ENCODE data around the gene MAN2A1. TPM values are rescaled to one million over a fixed set of nuclear protein-coding genes. Genes with fewer than 3 reads are reported as not detected.

Gene MAN2A1
- 10 to 100 TPM; 38.3 to 51.9 (median 46.2) TPM for total RNA-seq

DNA sequence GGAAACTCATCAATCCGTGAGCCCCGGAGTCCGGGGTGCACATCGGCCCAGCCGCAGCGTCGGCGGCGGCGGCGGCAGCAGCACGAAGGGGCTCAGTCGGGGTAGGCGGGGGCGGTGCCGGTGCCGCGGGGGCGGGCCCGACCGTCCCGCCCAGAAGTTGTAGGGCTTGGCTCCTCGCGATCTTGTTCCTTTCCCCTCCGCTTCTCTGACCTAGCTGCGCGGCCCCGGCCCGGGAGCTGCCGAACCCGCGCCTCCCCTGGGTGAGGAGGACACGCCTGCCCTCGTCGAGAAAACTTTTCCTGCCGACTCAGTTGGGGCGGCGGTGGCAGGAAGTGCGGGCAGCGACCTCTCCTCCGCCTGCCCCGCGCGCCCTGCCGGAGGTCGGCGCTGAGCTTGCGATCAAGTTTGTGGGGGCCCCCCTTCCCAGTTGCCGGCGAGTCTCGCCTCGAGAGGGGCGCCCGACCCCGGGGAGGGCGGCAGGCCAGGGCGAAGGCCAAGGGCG is at the start of gene MAN2A1:
TSS of gene MAN2A1 (plus strand) at position 188 of the 502 bp plus-strand sequence. CDS start 491 bp downstream, outside the sequence.
- peak; percentile 65 for ATAC-seq (ENCODE audit: low FRiP score)
- TF ChIP-seq, protein P1, sequence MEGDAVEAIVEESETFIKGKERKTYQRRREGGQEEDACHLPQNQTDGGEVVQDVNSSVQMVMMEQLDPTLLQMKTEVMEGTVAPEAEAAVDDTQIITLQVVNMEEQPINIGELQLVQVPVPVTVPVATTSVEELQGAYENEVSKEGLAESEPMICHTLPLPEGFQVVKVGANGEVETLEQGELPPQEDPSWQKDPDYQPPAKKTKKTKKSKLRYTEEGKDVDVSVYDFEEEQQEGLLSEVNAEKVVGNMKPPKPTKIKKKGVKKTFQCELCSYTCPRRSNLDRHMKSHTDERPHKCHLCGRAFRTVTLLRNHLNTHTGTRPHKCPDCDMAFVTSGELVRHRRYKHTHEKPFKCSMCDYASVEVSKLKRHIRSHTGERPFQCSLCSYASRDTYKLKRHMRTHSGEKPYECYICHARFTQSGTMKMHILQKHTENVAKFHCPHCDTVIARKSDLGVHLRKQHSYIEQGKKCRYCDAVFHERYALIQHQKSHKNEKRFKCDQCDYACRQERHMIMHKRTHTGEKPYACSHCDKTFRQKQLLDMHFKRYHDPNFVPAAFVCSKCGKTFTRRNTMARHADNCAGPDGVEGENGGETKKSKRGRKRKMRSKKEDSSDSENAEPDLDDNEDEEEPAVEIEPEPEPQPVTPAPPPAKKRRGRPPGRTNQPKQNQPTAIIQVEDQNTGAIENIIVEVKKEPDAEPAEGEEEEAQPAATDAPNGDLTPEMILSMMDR (IDR thresholded peaks at IDR 0.05) = no peak
- peak; percentile 35 for DNase-seq (ENCODE audit: low spot score)

DNA sequence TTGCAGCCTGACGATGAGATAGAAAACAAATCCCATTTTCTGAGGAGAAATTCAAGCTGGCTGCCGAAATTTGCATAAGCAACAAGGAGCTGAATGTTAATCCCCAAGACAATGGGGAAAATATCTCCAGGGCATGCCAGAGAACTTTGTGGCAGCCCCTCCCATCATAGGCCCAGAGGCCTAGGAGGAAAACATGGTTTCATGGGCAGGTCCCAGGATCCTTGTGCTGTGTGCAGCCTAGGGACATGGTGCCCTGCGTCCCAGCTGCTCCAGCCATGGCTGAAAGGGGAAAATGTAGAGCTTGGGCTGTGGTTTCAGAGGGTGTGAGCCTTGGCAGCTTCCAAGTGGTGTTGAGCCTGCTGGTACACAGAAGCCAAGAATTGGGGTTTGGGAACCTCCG is 48.8 kb upstream of the MAN2A1 start:
- ATAC-seq (ENCODE audit: low FRiP score) (no peak), DNase-seq (ENCODE audit: low spot score) (no peak)
- TF ChIP-seq, protein P1 (IDR thresholded peaks at IDR 0.05) = no peak

DNA sequence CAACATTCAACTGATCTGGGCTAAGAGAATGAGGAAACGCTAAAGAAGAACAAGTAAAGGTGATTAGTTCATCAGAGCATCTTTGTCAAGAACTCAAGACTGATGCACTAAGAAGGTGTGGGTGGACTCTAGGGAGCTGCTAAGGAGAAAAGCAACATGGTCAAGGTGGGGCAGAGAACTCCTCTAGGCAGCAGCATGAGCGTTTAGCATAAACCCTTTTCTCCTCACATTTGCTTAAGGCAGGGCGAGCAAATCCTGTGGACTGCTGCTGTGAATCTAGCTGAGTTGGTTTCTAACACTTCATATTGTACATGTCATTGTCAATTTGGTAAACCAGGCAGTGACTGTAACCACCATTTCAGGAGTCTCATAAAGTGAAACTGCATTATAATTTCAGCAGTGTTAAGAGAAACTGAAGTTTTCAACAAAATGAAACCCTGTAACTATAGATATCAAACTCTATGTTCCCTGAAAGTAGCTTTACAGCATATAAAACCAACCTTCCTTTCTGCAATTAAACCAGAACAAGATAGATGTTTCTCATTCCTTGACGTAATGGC is 45.9 kb upstream of the MAN2A1 start:
- TF ChIP-seq, protein P1 (IDR thresholded peaks at IDR 0.05) = no peak
- ATAC-seq (ENCODE audit: low FRiP score) (no peak), DNase-seq (ENCODE audit: low spot score) (no peak)

DNA sequence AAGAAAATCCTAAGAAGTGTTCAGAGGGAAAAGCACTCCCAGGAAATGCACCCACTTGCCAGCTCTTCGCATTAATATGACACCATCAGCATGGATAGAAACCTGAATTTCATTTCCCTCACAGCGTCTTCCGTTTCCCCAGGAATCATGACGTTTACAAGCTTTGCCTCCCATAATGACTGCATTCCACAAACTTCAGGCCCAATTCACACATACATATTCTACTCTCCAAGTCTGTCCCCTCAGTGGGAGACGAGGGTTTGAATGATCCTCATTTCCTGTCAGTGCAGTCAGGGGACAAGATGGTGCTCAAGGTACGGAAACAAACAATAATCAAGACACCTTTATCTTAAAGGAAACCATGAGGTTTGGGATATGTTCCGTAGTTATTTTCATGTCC is 44.9 kb upstream of the MAN2A1 start:
- DNase-seq (ENCODE audit: low spot score) (no peak), ATAC-seq (ENCODE audit: low FRiP score) (no peak)
- TF ChIP-seq, protein P1 (IDR thresholded peaks at IDR 0.05) = no peak

DNA sequence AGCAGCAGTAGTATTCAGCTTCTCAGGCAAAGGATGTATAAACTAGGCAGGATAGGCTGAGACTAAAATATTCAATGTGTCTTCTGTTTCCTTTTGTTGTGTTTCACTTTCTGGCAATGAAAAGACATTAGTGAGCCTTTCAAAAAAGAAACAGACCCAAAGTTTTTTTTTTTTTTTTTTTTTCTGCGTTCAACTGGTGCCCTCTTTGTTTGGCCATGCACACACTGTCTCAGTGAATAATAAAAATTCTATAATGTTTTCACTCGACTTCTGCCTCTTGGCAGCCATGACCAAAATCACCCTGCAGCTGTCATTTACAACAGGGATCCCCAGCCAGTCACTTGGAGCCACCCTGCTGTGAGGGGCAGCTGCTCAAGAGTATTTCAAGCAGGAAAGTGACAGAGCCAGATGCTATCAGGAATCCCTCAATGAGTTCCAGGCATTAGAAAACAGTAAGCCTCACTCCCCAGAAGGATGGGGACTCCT is 44.0 kb upstream of the MAN2A1 start:
- no peak for DNase-seq (ENCODE audit: low spot score)
- ATAC-seq (ENCODE audit: low FRiP score) = no peak
- TF ChIP-seq, protein P1 (IDR thresholded peaks at IDR 0.05) = no peak

DNA sequence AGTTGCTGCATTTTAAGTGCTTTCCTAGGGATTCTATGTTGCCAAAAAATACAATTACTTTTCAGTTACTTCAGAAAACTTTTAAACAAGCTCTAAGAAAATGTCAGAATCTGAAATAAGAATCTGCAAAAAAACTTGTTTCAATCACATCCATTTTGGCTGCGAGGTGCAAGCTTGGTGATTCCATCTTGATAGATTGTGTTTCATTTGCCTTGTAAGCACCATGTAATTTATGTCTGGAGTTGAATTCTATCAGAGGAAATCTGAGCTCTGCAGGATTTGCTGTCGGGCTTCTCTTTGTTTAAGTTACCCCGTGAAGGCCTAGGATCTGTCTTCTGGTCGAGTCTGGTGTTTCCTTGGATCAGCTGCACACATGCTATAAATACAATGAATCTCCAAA is 40.4 kb upstream of the MAN2A1 start:
- ATAC-seq (ENCODE audit: low FRiP score) (no peak), DNase-seq (ENCODE audit: low spot score) (no peak)
- TF ChIP-seq, protein P1 (IDR thresholded peaks at IDR 0.05) = no peak

DNA sequence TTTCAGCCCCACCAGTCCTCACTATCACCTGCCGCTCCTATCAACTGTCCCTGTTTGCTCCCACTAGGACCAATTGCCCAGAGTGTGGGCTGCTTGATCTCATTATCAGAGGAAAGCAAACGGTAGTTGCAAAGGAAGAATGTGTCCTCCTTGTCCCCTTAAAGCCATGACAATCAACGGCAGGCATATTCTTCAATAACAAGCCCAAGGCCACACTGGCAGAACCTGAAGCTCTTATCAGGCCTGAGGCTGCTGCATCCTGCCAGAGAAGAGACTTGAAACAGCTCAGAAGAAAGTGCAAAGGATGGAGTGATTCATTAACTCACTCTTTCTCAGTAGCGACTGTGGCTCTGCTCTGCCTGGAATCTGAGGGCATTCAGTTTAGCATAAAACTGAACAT is 39.2 kb upstream of the MAN2A1 start:
- TF ChIP-seq, protein P1 (IDR thresholded peaks at IDR 0.05) = no peak
- no peak for ATAC-seq (ENCODE audit: low FRiP score)

More for the DNA sequence above, 39.2 kb upstream of the MAN2A1 start:
- DNase-seq (ENCODE audit: low spot score) = no peak
